Measurements from ENCODE around the gene ARL14.

The ARL14 gene

GRCh38 chr3:160725338-160725737 is 48.4 kb downstream of the ARL14 start:
- H3K36me3 Mint-ChIP-seq (ENCODE audit: low read depth): no peaks in the 10 kb centered on the region
- peaks cover 23% of the 10 kb centered on the region for H3K27me3 Mint-ChIP-seq
- H3K9me3 Mint-ChIP-seq: no peaks in the 10 kb centered on the region
- no peaks in the 10 kb centered on the region for H3K4me1 Mint-ChIP-seq (ENCODE audit: low read depth)
- no peak for DNase-seq
- no peak overlapping the region for H3K4me3 Mint-ChIP-seq
- no peak overlapping the region for H3K27ac Mint-ChIP-seq

Data from activated T-cell treated with anti-CD3 and anti-CD28 coated beads, Interleukin-2, amount 50 U/mL, for 24 hours (primary cell).